Neural cell (in vitro differentiated cells): ENCODE results near the gene AGL.

ENCODE experiments used
- CTCF ChIP-seq: fragments of 450-650 bp; IDR thresholded peaks from 2 replicates; pipeline ENCODE4 v1.5.1; 2014; ENCODE audit warnings: antibody characterized with exemption, mild to moderate bottlenecking, moderate library complexity; ENCODE audit not compliant: poor library complexity, severe bottlenecking
- POLR2AphosphoS5 ChIP-seq: IDR thresholded peaks from 2 replicates; pipeline ENCODE4 v1.6.1; 2012
- RAD21 ChIP-seq: fragments of 450-650 bp; conservative IDR thresholded peaks from 2 replicates; pipeline ENCODE4 v1.6.1; 2014; ENCODE audit warnings: antibody characterized with exemption, mild to moderate bottlenecking, moderate library complexity
- SMC3 ChIP-seq: fragments of 450-650 bp; conservative IDR thresholded peaks from 2 replicates; pipeline ENCODE4 v1.6.1; 2014; ENCODE audit warnings: antibody characterized with exemption, mild to moderate bottlenecking, moderate library complexity; ENCODE audit not compliant: poor library complexity

DNA sequence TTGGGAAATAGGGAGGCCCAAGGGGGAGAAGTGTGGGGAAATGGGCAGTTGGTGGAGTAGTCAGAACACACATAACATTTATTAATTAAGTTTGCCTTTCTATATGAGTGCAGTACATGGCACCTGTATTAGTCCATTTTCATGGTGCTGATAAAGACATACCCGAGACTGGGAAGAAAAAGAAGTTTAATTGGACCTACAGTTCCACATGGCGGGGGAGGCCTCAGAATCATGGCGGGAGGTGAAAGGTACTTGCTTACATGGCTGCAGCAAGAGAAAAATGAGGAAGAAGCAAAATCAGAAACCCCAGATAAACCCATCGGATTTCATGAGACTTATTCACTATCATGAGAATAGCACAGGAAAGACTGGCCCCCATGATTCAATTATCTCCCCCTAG is 118.1 kb downstream of the AGL start:
- no peak for TF ChIP-seq RAD21
- no peak for TF ChIP-seq SMC3
- no peak for TF ChIP-seq CTCF
- no peak for TF ChIP-seq POLR2AphosphoS5
